WERI-Rb-1 (cell line): Measurements from ENCODE around the gene CCDC110.

Source experiments
- DNase-seq: peaks from one replicate; pipeline ENCODE4 v3.0.0-alpha.2; 2020
- H3K27ac ChIP-seq: fragments of 250-450 bp; sonication (Bioruptor Pico); 2 replicates; pipeline ENCODE4 v1.5.1; 2020; ENCODE audit warnings: mild to moderate bottlenecking, moderate library complexity
- H3K27me3 ChIP-seq: fragments of 250-450 bp; sonication (Bioruptor Pico); 2 replicates; pipeline ENCODE4 v1.5.1; 2021; ENCODE audit warnings: mild to moderate bottlenecking, low read depth, moderate library complexity; ENCODE audit not compliant: insufficient read depth, severe bottlenecking
- H3K36me3 ChIP-seq: fragments of 250-450 bp; sonication (Bioruptor Pico); 2 replicates; pipeline ENCODE4 v1.5.1; 2020; ENCODE audit warnings: mild to moderate bottlenecking, moderate library complexity
- H3K4me3 ChIP-seq: 2 replicates; pipeline ENCODE4 v1.5.1; 2011; ENCODE audit warnings: low read depth, mild to moderate bottlenecking, control low read depth, low read length
- H3K9me3 ChIP-seq: fragments of 250-450 bp; sonication (Bioruptor Pico); 2 replicates; pipeline ENCODE4 v1.5.1; 2021; ENCODE audit warnings: mild to moderate bottlenecking, moderate library complexity; ENCODE audit not compliant: severe bottlenecking
- CTCF ChIP-seq: IDR thresholded peaks from 2 replicates; pipeline ENCODE4 v1.5.1; 2011; ENCODE audit warnings: low read depth, mild to moderate bottlenecking, control low read depth, inconsistent platforms, low read length

CCDC110 gene

GRCh38 chr4:185445209-185445608, 26.3 kb downstream of the CCDC110 start:
- no peaks in the 10 kb centered on the region for H3K9me3 ChIP-seq
- TF ChIP-seq CTCF: no peak

GRCh38 chr4:185441479-185441878, 30.1 kb downstream of the CCDC110 start:
- Histone ChIP-seq H3K27ac (no peak overlapping the region), H3K9me3 (no peaks in the 10 kb centered on the region), H3K36me3 (no peaks in the 10 kb centered on the region), H3K4me3 (no peak overlapping the region), H3K27me3 (no peaks in the 10 kb centered on the region)
- no peak for TF ChIP-seq CTCF
- no peak for DNase-seq

More at GRCh38 chr4:185445209-185445608, 26.3 kb downstream of the CCDC110 start:
- Histone ChIP-seq H3K27ac (no peak overlapping the region), H3K4me3 (no peak overlapping the region), H3K36me3 (no peaks in the 10 kb centered on the region), H3K27me3 (no peaks in the 10 kb centered on the region)
- no peak for DNase-seq

GRCh38 chr4:185437809-185438208, 33.7 kb downstream of the CCDC110 start:
- Histone ChIP-seq H3K9me3 (no peaks in the 10 kb centered on the region), H3K4me3 (no peak overlapping the region), H3K27me3 (no peaks in the 10 kb centered on the region), H3K36me3 (no peaks in the 10 kb centered on the region), H3K27ac (no peak overlapping the region)
- TF ChIP-seq CTCF: no peak
- DNase-seq: no peak

GRCh38 chr4:185435466-185435865, 36.1 kb downstream of the CCDC110 start:
- Histone ChIP-seq H3K4me3 (no peak overlapping the region), H3K36me3 (no peaks in the 10 kb centered on the region), H3K27ac (no peak overlapping the region), H3K27me3 (no peaks in the 10 kb centered on the region), H3K9me3 (no peaks in the 10 kb centered on the region)
- DNase-seq: no peak
- no peak for TF ChIP-seq CTCF

GRCh38 chr4:185429660-185430059, 41.9 kb downstream of the CCDC110 start:
- no peak overlapping the region for H3K4me3 ChIP-seq
- no peak for TF ChIP-seq CTCF
- no peaks in the 10 kb centered on the region for H3K9me3 ChIP-seq
- H3K27me3 ChIP-seq: no peaks in the 10 kb centered on the region
- no peak for DNase-seq
- H3K36me3 ChIP-seq: 0 out of 2 replicates have a peak, but pooled peaks cover 6% of the 10 kb centered on the region
- no peak overlapping the region for H3K27ac ChIP-seq

GRCh38 chr4:185426960-185427688, 44.4 kb downstream of the CCDC110 start:
- no peak for TF ChIP-seq CTCF
- H3K4me3 ChIP-seq: no peak overlapping the region
- peaks cover 6% of the 10 kb centered on the region for H3K36me3 ChIP-seq
- no peaks in the 10 kb centered on the region for H3K27me3 ChIP-seq
- no peaks in the 10 kb centered on the region for H3K9me3 ChIP-seq
- no peak for DNase-seq
- no peak overlapping the region for H3K27ac ChIP-seq
